ENCODE results near the gene HOXA10.
A peak's percentile ranks its signal among the peaks of the same experiment; 100 is the strongest.

HOXA10 gene

GRCh38 chr7:27172315-27172774 is 1.8 kb downstream of the HOXA10 start:
- peak; percentile 45 for DNase-seq (ENCODE audit: low read depth)
- peak overlapping the region; percentile 60 for H3K4me3 ChIP-seq (ENCODE audit: control insufficient read depth, low read depth, low read length)
- TF ChIP-seq CTCF (conservative IDR thresholded peaks at IDR 0.05; ENCODE audit: control insufficient read depth, insufficient read depth, low read depth, low read length): no peak

- DNase-seq (ENCODE audit: low read depth): peak; percentile 41
- H3K4me3 ChIP-seq (ENCODE audit: control insufficient read depth, low read depth, low read length): peak overlapping the region; percentile 60
- no peak for TF ChIP-seq CTCF (conservative IDR thresholded peaks at IDR 0.05; ENCODE audit: control insufficient read depth, insufficient read depth, low read depth, low read length)
These were observed 2.3 kb downstream of the HOXA10 start for GRCh38 chr7:27171637-27172314.

GRCh38 chr7:27171325-27171636 is 2.8 kb downstream of the HOXA10 start:
- H3K4me3 ChIP-seq (ENCODE audit: control insufficient read depth, low read depth, low read length): peak overlapping the region; percentile 60
- TF ChIP-seq CTCF (conservative IDR thresholded peaks at IDR 0.05; ENCODE audit: control insufficient read depth, insufficient read depth, low read depth, low read length): no peak
- peak; percentile 30 for DNase-seq (ENCODE audit: low read depth)

GRCh38 chr7:27170426-27171324 is 3.4 kb downstream of the HOXA10 start:
- TF ChIP-seq CTCF (conservative IDR thresholded peaks at IDR 0.05; ENCODE audit: control insufficient read depth, insufficient read depth, low read depth, low read length): no peak
- peak; percentile 20 for DNase-seq (ENCODE audit: low read depth)
- peak overlapping the region; percentile 60 for H3K4me3 ChIP-seq (ENCODE audit: control insufficient read depth, low read depth, low read length)

- DNase-seq (ENCODE audit: low read depth): peak; percentile 51
- peak overlapping the region; percentile 60 for H3K4me3 ChIP-seq (ENCODE audit: control insufficient read depth, low read depth, low read length)
- TF ChIP-seq CTCF (conservative IDR thresholded peaks at IDR 0.05; ENCODE audit: control insufficient read depth, insufficient read depth, low read depth, low read length): no peak
These were observed 4.3 kb downstream of the HOXA10 start for GRCh38 chr7:27169658-27170425.

- DNase-seq (ENCODE audit: low read depth): peak; percentile 75
- H3K4me3 ChIP-seq (ENCODE audit: control insufficient read depth, low read depth, low read length): peak overlapping the region; percentile 60
- no peak for TF ChIP-seq CTCF (conservative IDR thresholded peaks at IDR 0.05; ENCODE audit: control insufficient read depth, insufficient read depth, low read depth, low read length)
These were observed 5.7 kb downstream of the HOXA10 start for GRCh38 chr7:27168265-27168947.
